Ishikawa (cell line): ENCODE data around the gene SVBP.

Experiments
- CEBPB ChIP-seq: IDR thresholded peaks from 2 replicates; pipeline ENCODE4 v1.6.1; 2012
- CREB1 ChIP-seq: IDR thresholded peaks from 2 replicates; pipeline ENCODE4 v1.6.1; 2012; ENCODE audit warnings: low read depth
- EGR1 ChIP-seq: IDR thresholded peaks from 2 replicates; pipeline ENCODE4 v1.6.1; 2012
- EP300 ChIP-seq: IDR thresholded peaks from 2 replicates; pipeline ENCODE4 v1.6.1; 2012; ENCODE audit warnings: borderline replicate concordance
- FOXM1 ChIP-seq: IDR thresholded peaks from 2 replicates; pipeline ENCODE4 v1.6.1; 2012; ENCODE audit warnings: low read depth, borderline replicate concordance
- NFIC ChIP-seq: IDR thresholded peaks from 2 replicates; pipeline ENCODE4 v1.6.1; 2012
- RAD21 ChIP-seq: IDR thresholded peaks from 2 replicates; pipeline ENCODE4 v1.6.1; 2012; ENCODE audit warnings: low read depth
- TAF1 ChIP-seq: IDR thresholded peaks from 2 replicates; pipeline ENCODE4 v1.6.1; 2012; ENCODE audit warnings: low read depth, mild to moderate bottlenecking
- TCF12 ChIP-seq: IDR thresholded peaks from 2 replicates; pipeline ENCODE4 v1.6.1; 2012; ENCODE audit warnings: low read depth
- TEAD4 ChIP-seq: IDR thresholded peaks from 2 replicates; pipeline ENCODE4 v1.6.1; 2012
- YY1 ChIP-seq: IDR thresholded peaks from 2 replicates; pipeline ENCODE4 v1.6.1; 2012; ENCODE audit warnings: low read depth
- ZBTB7A ChIP-seq: IDR thresholded peaks from 2 replicates; pipeline ENCODE4 v1.6.1; 2012; ENCODE audit warnings: low read depth
- TF ChIP-seq, protein P1 (sequence below): IDR thresholded peaks from 2 replicates; pipeline ENCODE4 v1.6.1; 2012; ENCODE audit warnings: low read depth, mild to moderate bottlenecking
- TF ChIP-seq, protein P2 (sequence below): IDR thresholded peaks from 2 replicates; pipeline ENCODE4 v1.6.1; 2012
- TF ChIP-seq, protein P3 (sequence below): IDR thresholded peaks from 2 replicates; pipeline ENCODE4 v1.6.1; 2012

Gene SVBP

DNA sequence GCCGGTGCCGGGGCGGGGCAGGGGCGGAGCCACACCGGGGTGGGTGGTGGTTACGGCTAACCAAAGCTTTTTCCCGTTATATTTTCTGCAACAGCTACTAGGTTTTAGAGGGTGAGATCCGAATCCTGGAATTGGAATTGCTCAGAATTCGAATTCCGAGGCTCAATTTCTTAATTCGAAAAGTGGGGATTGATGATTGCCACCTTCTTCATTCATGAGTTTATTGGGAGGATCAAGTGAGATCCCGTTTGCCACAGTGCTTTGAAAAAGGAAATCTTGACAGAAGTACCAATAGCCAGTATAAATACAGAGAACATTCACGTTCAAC lies 207 bp upstream of the SVBP start:
- TF ChIP-seq TAF1 (no peak), TCF12 (no peak), ZBTB7A (no peak), CREB1 (no peak), EP300 (no peak), CEBPB (no peak), RAD21 (no peak)
- TF ChIP-seq, protein P1, sequence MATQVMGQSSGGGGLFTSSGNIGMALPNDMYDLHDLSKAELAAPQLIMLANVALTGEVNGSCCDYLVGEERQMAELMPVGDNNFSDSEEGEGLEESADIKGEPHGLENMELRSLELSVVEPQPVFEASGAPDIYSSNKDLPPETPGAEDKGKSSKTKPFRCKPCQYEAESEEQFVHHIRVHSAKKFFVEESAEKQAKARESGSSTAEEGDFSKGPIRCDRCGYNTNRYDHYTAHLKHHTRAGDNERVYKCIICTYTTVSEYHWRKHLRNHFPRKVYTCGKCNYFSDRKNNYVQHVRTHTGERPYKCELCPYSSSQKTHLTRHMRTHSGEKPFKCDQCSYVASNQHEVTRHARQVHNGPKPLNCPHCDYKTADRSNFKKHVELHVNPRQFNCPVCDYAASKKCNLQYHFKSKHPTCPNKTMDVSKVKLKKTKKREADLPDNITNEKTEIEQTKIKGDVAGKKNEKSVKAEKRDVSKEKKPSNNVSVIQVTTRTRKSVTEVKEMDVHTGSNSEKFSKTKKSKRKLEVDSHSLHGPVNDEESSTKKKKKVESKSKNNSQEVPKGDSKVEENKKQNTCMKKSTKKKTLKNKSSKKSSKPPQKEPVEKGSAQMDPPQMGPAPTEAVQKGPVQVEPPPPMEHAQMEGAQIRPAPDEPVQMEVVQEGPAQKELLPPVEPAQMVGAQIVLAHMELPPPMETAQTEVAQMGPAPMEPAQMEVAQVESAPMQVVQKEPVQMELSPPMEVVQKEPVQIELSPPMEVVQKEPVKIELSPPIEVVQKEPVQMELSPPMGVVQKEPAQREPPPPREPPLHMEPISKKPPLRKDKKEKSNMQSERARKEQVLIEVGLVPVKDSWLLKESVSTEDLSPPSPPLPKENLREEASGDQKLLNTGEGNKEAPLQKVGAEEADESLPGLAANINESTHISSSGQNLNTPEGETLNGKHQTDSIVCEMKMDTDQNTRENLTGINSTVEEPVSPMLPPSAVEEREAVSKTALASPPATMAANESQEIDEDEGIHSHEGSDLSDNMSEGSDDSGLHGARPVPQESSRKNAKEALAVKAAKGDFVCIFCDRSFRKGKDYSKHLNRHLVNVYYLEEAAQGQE: no peak
- TF ChIP-seq, protein P2, sequence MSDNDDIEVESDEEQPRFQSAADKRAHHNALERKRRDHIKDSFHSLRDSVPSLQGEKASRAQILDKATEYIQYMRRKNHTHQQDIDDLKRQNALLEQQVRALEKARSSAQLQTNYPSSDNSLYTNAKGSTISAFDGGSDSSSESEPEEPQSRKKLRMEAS: no peak
- TF ChIP-seq, protein P3, sequence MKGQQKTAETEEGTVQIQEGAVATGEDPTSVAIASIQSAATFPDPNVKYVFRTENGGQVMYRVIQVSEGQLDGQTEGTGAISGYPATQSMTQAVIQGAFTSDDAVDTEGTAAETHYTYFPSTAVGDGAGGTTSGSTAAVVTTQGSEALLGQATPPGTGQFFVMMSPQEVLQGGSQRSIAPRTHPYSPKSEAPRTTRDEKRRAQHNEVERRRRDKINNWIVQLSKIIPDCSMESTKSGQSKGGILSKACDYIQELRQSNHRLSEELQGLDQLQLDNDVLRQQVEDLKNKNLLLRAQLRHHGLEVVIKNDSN: no peak

DNA sequence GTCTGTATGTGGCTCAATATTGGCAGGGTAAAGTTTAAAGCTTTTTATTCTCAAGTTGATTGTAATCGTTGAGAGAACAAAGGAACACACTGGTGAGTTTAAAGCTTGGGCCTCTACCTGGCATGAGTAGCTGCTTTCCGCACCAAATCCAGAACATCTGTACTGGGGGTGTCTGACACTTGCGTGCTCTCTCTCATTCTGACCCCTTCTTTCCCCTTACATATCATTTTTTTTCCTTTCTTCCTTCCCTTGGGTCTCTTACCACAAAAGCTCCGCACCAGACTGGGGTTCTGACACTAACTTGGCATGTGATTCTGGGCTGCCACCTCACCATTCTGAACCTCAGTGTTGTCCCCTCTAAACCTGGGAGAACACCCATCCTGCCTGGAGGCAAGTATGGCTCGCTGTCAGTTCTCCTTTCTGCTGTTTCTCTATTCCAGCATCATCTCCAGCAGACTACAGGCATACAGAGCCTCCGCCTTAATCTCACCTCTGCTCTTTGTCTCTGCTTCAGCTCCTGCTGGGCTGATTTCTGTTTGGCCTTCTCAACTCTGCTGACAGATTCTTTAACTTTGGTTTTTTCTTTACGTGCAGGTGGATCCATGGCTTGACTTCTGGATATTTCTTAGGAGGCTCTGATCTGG lies 1.1 kb downstream of the SVBP start:
- TF ChIP-seq ZBTB7A (no peak), NFIC (no peak)
- TF ChIP-seq, protein P1: no peak

DNA sequence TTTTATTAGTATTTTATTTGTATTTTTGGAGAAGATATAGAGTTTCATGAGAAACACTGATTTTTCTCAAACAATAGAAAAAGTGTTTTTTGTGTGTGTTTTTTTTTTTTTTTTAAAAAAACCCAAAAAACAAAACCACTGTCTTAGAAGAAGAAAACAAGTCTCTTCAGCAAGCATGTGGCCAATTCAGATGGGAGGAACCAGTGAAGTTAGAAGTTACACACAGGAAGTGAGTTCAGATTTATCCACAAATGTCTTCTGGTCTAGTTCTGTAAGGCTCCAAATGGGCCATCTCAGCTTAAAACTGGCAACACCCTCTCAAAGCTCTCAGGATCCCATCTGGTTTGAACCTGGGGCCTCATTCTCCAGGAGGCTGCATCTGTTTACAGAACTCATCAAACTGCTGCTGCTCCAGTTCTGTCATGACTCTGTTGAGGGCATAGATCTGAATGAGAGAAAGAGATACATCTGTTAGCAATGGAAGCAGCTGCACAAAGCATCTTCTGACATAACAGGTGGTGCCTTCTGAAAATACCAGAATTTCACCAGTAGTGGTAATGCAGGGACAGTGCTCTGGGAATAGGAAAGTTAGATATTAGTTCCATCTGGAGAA lies 10.0 kb downstream of the SVBP start:
- TF ChIP-seq FOXM1 (no peak), TEAD4 (no peak), CREB1 (no peak), NFIC (no peak), EP300 (no peak), RAD21 (no peak), EGR1 (no peak), TAF1 (no peak), ZBTB7A (no peak), CEBPB (no peak), TCF12 (no peak), YY1 (no peak)
- TF ChIP-seq, protein P1: no peak
- TF ChIP-seq, protein P2: no peak
- TF ChIP-seq, protein P3: no peak

DNA sequence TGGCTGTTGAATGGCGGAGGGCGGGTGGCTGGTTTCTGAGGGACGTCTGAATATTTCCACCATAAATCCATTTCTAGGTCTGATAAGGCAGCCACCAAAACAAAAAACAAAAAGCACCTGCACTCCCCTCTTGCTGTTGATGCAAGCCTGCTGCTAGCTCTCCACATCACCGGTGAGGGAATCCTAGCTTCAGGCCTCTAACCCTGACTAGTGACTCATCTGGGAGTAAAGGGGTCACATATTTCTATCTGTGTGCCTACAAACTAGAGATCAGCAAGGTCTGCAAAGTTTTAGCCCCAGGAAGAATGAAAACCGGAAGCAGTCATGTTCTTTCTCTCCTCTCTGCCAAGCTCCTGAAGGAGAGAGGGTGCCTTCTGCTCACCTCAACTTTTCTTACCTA lies 10.6 kb downstream of the SVBP start:
- TF ChIP-seq CREB1: no peak
- TF ChIP-seq TAF1: no peak
- TF ChIP-seq ZBTB7A: no peak
- TF ChIP-seq, protein P1: no peak
- no peak for TF ChIP-seq EGR1
- no peak for TF ChIP-seq TEAD4
